Thymus (tissue), 11 donors: ENCODE results near the gene DNMT3A. TPM values are rescaled to one million over a fixed set of nuclear protein-coding genes. Genes with fewer than 3 reads are reported as not detected.
A peak's percentile ranks its signal among the peaks of the same experiment; 100 is the strongest.
"Not testable (repeated sequence)": the region's sequence is repeated elsewhere in the genome, so short reads cannot be mapped to it uniquely, and the experiment has no call there.

ENCODE experiments used
- DNase-seq, 9 donors: peaks; one replicate each; pipeline ENCODE4 v3.0.0-alpha.2; 2013; ENCODE audit warnings: low spot score in 9 of 9, low read depth in 6 of 9, missing footprints in 1 of 9
- H3K27ac ChIP-seq, 2 donors: one replicate each; pipeline ENCODE4 v1.5.1; 2013; ENCODE audit warnings: control low read depth in 1 of 2, low read depth in 1 of 2, low read length in 1 of 2, mild to moderate bottlenecking in 1 of 2, moderate library complexity in 1 of 2
- H3K27me3 ChIP-seq, 2 donors: one replicate each; pipeline ENCODE4 v1.5.1; 2013; ENCODE audit warnings: low read length in 1 of 2; ENCODE audit not compliant: control insufficient read depth in 2 of 2, insufficient read depth in 1 of 2
- H3K36me3 ChIP-seq, 2 donors: one replicate each; pipeline ENCODE4 v1.5.1; 2013; ENCODE audit warnings: low read length in 1 of 2, mild to moderate bottlenecking in 1 of 2, moderate library complexity in 1 of 2; ENCODE audit not compliant: control insufficient read depth in 2 of 2, insufficient read depth in 2 of 2
- H3K4me1 ChIP-seq, 2 donors: one replicate each; pipeline ENCODE4 v1.5.1; 2013; ENCODE audit warnings: low read length in 2 of 2; ENCODE audit not compliant: control insufficient read depth in 2 of 2, insufficient read depth in 2 of 2
- H3K4me3 ChIP-seq, 2 donors: one replicate each; pipeline ENCODE4 v1.5.1; 2013; ENCODE audit warnings: low read length in 2 of 2, control low read depth in 1 of 2, mild to moderate bottlenecking in 1 of 2
- H3K9me3 ChIP-seq, 2 donors: one replicate each; pipeline ENCODE4 v1.5.1; 2013; ENCODE audit warnings: low read length in 1 of 2, mild to moderate bottlenecking in 1 of 2; ENCODE audit not compliant: control insufficient read depth in 2 of 2, insufficient read depth in 1 of 2
- WGBS: extraction: QIAGEN DNeasy Blood & Tissue Kit; methylation state at CpG from one replicate; pipeline ENCODE4 v1.1.7; 2013; 5-methylcytosine and 5-hydroxymethylcytosine counted together
- polyA plus RNA-seq: library from polyadenylated mRNA; stranded (reverse); fragments of 200-250 nt; gene quantifications from one replicate; pipeline ENCODE4 v1.2.3, GENCODE V29; 2013
- total RNA-seq: library from RNA; stranded (reverse); fragments of 120-200 nt; gene quantifications from one replicate; pipeline ENCODE4 v1.2.4, GENCODE V29; 2013
- donor health status: healthy.

Gene DNMT3A
- total and polyA plus RNA-seq, 2 donors, result 22.7 to 27.5 TPM

DNA sequence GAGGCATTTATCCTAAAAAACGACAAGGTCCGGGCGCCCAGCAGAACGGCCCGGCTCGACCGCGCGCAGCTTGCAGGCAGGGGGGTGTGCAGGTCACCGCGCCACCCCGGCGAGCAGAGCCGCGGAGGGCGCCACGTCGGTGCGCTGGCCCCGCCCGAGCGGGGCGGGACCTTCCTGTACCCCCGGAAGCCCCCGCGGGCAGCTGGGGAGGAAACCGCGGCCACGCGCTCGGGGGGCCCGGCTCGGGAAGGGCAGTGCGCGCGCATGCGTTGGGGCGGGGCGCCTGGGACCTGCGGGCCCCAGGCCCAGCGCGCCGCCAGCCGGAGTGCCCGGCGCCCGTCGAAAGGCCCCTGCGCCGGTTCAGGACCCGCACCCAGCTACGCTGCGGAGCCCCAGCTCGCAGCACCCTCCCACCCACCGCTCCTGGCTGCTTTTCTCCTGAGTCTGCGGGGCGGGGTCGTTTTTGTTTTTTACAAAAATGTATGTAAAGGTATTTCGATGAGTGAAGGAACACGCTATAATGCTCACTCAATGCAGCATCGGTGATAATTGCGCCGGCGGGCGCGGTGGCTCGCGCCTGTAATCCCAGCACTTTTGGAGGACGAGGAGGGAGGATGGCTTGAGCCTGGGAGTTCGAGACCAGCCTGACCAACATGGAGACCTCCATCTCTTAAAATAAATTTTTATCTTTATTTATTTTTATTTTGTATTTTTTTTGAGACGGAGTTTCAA is 125.6 kb downstream of the DNMT3A start:
- Histone ChIP-seq H3K4me1 (peaks cover 0 to 16% of the 10 kb centered on the region in 2 donors), H3K27me3 (no peaks in the 10 kb centered on the region), H3K27ac (peak overlapping the region; percentile 86 to 91), H3K4me3 (peak overlapping the region; percentile 65 to 74), H3K9me3 (no peaks in the 10 kb centered on the region), H3K36me3 (no peaks in the 10 kb centered on the region)
- 3% methylated on average over 71 of the region's 71 CpGs for WGBS
- DNase-seq, result peak in 8 of 9 donors; percentile 68 to 94 (median 88)

DNA sequence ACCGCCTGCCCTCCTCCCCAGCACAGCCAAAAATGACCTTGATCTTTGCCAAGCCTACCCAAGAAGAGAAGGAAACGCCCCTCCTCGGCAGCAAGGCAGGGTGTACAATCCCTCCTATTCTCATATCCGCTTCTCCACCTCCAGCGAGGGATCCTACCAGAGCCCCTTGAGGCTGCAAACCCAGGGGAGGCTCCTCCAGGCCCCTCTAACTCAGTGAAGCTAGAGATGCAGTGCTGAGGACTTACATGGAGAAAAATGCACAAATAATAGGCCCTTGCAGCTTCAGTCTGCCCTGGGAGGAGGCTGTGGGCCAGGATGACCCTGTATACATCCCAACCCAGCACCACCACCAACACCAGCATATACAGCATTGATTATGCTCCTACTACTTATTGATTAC is 126.5 kb downstream of the DNMT3A start:
- H3K36me3 ChIP-seq, result no peaks in the 10 kb centered on the region
- H3K4me3 ChIP-seq, result no peak overlapping the region
- peak overlapping the region; percentile 38 to 64 for H3K27ac ChIP-seq
- no peak for DNase-seq
- no peaks in the 10 kb centered on the region for H3K9me3 ChIP-seq
- H3K4me1 ChIP-seq, result peaks cover 0 to 23% of the 10 kb centered on the region in 2 donors
- H3K27me3 ChIP-seq, result no peaks in the 10 kb centered on the region
- WGBS, result 95% methylated on average over 5 of the region's 5 CpGs

- H3K4me1 ChIP-seq, result peaks cover 12 to 39% of the 10 kb centered on the region in 2 donors
- no peaks in the 10 kb centered on the region for H3K9me3 ChIP-seq
- no peaks in the 10 kb centered on the region for H3K36me3 ChIP-seq
- H3K27ac ChIP-seq, result no peak overlapping the region
- no peaks in the 10 kb centered on the region for H3K27me3 ChIP-seq
- H3K4me3 ChIP-seq, result no peak overlapping the region
- 93% methylated on average over 8 of the region's 8 CpGs for WGBS
- no peak for DNase-seq
Observed at GRCh38 chr2:25213229-25213628, 128.5 kb downstream of the DNMT3A start.

GRCh38 chr2:25210923-25211322 is 130.8 kb downstream of the DNMT3A start:
- not testable (repeated sequence) for H3K27me3 ChIP-seq, H3K4me3 ChIP-seq, H3K9me3 ChIP-seq, H3K27ac ChIP-seq, H3K36me3 ChIP-seq, DNase-seq
- 96% methylated on average over 6 of the region's 6 CpGs for WGBS
- H3K4me1 ChIP-seq, result peaks cover 18 to 45% of the 10 kb centered on the region in 2 donors

- WGBS, result 23% methylated on average over 5 of the region's 5 CpGs
- peaks cover 0 to 12% of the 10 kb centered on the region in 2 donors for H3K27me3 ChIP-seq
- H3K4me3 ChIP-seq, result no peak overlapping the region
- peak in 1 of 9 donors; percentile 63 for DNase-seq
- no peak overlapping the region for H3K27ac ChIP-seq
- no peaks in the 10 kb centered on the region for H3K9me3 ChIP-seq
- H3K36me3 ChIP-seq, result no peaks in the 10 kb centered on the region
- H3K4me1 ChIP-seq, result peaks cover 22 to 48% of the 10 kb centered on the region in 2 donors
Observed at GRCh38 chr2:25207078-25207545, 134.6 kb downstream of the DNMT3A start.

DNA sequence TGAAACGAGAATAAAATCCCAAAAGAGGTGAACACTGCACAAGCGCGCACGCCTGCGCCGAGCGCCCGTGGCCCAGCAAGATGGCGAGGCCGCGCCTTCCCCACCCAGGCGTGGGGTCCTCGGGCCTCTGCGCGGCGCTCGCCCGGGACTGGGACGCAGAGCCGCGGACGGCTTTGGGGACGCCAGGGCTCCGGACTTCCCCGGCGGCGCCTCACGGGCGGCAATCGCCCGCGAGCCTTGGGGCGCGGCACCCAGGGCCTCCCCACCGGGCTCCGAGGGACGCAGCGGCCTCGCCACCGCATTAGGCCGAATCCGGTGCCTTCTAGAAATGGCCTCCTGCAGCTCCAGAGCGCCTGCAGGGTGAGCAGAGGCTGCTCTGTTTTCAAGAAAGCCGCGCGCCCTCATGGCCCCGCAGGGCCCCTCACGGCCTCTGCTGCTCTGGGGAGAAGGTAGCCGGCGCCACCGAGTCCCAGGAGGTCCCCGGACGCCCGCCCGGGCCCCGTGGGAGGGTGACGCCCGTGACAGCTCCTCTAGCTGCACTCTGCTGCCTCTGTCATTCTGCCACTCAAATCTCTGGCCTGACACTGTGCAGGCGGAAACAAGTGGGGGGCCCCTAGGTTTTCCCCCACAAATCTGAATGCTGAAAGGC is 137.4 kb downstream of the DNMT3A start:
- peak overlapping the region in 1 of 2 donors; percentile 42 for H3K27ac ChIP-seq
- no peaks in the 10 kb centered on the region for H3K9me3 ChIP-seq
- peak in 1 of 9 donors; percentile 46 for DNase-seq
- 68% methylated on average over 59 of the region's 59 CpGs for WGBS
- peaks cover 16 to 35% of the 10 kb centered on the region in 2 donors for H3K4me1 ChIP-seq
- H3K27me3 ChIP-seq, result peaks cover 0 to 14% of the 10 kb centered on the region in 2 donors
- no peaks in the 10 kb centered on the region for H3K36me3 ChIP-seq
- peak overlapping the region in 1 of 2 donors; percentile 15 for H3K4me3 ChIP-seq

- WGBS, result 8% methylated on average over 11 of the region's 11 CpGs
- peaks cover 10 to 29% of the 10 kb centered on the region in 2 donors for H3K4me1 ChIP-seq
- peaks cover 0 to 21% of the 10 kb centered on the region in 2 donors for H3K27me3 ChIP-seq
- DNase-seq, result peak in 1 of 9 donors; percentile 29
- no peak overlapping the region for H3K27ac ChIP-seq
- H3K36me3 ChIP-seq, result no peaks in the 10 kb centered on the region
- no peak overlapping the region for H3K4me3 ChIP-seq
- no peaks in the 10 kb centered on the region for H3K9me3 ChIP-seq
Observed at GRCh38 chr2:25202275-25202674, 139.4 kb downstream of the DNMT3A start.

- WGBS, result 91% methylated on average over 7 of the region's 7 CpGs
- H3K36me3 ChIP-seq, result no peaks in the 10 kb centered on the region
- H3K4me3 ChIP-seq, result no peak overlapping the region
- H3K4me1 ChIP-seq, result peaks cover 5 to 24% of the 10 kb centered on the region in 2 donors
- DNase-seq, result no peak
- H3K27me3 ChIP-seq, result peaks cover 0 to 21% of the 10 kb centered on the region in 2 donors
- no peak overlapping the region for H3K27ac ChIP-seq
- no peaks in the 10 kb centered on the region for H3K9me3 ChIP-seq
Observed at GRCh38 chr2:25201794-25202193, 139.9 kb downstream of the DNMT3A start.

GRCh38 chr2:25201265-25201664 is 140.5 kb downstream of the DNMT3A start:
- Histone ChIP-seq H3K27me3 (peaks cover 0 to 21% of the 10 kb centered on the region in 2 donors), H3K36me3 (no peaks in the 10 kb centered on the region), H3K9me3 (no peaks in the 10 kb centered on the region), H3K4me1 (peaks cover 5 to 19% of the 10 kb centered on the region in 2 donors), H3K4me3 (no peak overlapping the region), H3K27ac (no peak overlapping the region)
- WGBS, result 86% methylated on average over 6 of the region's 6 CpGs
- DNase-seq, result no peak
